GM12873 (cell line): ENCODE results near the gene LTB4R.
A peak's percentile ranks its signal among the peaks of the same experiment; 100 is the strongest.

Experiments
- TF ChIP-seq, protein P1 (sequence below): IDR thresholded peaks from 2 replicates; pipeline ENCODE4 v1.5.1; 2012; ENCODE audit warnings: low read depth, mild to moderate bottlenecking, moderate library complexity, low read length, control low read depth; ENCODE audit not compliant: insufficient read depth; ENCODE audit errors: missing control alignments

LTB4R gene

DNA sequence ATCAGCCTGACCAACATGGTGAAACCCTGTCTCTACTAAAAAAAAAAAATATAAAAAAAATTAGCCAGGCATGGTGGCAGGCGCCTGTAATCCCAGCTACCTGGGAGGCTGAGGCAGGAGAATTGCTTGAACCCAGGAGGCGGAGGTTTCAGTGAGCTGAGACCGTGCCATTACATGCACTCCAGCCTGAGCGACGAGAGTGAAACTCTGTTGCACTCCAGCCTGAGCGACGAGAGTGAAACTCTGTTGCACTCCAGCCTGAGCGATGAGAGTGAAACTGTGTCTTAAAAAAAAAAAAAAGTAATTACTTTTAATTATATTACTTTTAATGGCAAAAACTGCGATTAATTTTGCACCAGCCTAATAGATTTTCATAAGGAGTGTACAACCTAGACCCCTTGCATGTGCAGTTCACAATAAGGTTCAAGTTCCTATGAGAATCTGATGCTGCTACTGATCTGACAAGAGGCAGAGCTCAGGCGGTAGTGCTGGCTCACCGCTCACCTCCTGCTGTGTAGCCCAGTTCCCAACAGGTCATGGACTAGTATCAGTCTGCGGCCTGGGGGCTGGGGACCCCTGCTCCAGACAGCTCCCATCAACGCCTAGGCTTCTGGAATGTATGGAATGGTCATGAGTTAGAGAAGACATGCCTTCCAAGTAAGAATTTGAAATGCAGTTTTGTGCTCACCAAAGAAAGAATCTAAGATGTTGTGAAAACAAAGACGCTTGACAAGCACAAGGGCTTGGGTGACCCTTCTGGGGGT, 10.1 kb downstream of the LTB4R start:
- TF ChIP-seq, protein P1, sequence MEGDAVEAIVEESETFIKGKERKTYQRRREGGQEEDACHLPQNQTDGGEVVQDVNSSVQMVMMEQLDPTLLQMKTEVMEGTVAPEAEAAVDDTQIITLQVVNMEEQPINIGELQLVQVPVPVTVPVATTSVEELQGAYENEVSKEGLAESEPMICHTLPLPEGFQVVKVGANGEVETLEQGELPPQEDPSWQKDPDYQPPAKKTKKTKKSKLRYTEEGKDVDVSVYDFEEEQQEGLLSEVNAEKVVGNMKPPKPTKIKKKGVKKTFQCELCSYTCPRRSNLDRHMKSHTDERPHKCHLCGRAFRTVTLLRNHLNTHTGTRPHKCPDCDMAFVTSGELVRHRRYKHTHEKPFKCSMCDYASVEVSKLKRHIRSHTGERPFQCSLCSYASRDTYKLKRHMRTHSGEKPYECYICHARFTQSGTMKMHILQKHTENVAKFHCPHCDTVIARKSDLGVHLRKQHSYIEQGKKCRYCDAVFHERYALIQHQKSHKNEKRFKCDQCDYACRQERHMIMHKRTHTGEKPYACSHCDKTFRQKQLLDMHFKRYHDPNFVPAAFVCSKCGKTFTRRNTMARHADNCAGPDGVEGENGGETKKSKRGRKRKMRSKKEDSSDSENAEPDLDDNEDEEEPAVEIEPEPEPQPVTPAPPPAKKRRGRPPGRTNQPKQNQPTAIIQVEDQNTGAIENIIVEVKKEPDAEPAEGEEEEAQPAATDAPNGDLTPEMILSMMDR = no peak

DNA sequence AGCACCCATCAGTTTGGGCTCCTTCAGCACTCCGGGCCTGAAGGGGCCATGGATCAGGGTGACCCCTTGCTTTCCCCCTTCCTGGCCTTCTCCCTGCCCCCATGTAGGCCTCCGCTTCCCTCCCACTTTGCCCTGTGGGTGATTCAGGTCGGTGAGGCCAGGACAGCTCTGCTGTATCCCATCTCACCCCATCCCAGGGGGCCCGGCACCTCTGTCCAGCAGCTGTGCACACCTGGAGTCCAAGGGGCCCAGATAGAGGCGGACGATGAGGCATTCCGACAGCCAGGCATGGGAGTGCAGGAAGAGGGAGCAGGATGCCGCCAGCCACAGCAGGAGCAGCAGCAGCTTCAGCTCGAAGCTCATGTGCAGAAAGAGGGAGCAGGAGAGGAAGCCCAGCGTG, 11.4 kb downstream of the LTB4R start:
- TF ChIP-seq, protein P1 = no peak

DNA sequence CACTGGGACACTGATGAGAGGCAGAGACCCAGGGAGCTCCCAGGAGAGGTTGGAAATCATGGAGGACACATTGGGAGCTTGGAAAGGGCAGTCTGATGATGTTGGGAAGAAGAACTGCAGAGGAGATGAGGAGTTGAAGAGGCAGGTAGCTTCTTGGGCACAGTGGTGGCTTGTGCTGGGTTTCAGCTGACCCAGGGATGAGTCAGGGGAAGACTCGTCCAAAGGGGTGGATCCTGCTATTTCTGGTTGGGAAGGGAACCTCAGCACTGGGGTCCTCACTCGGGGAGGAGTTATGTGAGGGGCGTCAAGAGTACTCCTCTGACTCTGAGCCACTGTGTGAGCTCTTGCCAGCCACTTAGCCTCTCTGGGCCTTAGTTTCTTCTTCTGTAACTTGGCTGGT, 12.0 kb downstream of the LTB4R start:
- TF ChIP-seq, protein P1 = no peak

DNA sequence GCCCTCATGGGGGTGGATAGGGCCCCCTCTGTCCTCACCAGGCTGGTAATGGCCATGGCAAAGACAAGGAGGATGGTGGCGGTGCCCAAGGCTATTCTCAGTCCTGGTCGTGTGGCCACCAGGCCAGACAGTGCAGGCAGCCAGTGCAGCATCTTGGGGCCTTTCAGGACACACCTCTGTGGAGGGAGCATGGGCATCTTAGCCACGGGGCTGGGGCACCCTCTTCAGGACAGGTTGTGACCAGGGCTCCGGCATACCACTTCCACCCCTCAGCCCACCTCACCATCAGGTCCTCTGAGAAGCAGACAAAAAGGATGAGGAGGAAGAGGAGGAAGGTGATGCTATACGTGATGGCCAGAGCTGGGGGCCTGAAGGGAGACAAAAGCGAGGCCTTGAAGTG, 12.7 kb downstream of the LTB4R start:
- TF ChIP-seq, protein P1 = no peak

DNA sequence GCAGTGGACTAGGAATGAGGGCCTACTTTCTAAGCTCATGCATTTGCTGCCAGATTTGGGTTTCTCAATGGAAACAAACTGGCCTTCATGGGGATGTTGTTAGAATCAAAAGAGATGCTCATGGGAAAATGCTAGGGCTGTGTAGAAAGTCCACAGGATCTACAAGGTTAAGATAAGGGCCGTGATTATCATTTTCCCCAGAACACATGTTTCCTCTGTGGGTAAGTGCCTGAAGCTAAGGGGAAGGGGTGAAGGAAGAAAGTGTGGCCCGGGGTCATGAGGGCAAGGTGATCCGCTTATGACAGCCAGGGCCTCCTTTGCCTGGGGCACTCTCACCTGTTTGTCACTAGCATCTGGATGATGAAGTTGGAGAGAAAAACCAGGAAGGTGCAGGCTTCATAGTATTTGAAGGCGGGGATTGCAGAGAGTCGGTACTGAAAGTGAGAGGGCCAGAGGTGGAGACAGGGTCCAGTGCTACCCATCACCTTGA, 13.8 kb downstream of the LTB4R start:
- TF ChIP-seq, protein P1 = no peak

DNA sequence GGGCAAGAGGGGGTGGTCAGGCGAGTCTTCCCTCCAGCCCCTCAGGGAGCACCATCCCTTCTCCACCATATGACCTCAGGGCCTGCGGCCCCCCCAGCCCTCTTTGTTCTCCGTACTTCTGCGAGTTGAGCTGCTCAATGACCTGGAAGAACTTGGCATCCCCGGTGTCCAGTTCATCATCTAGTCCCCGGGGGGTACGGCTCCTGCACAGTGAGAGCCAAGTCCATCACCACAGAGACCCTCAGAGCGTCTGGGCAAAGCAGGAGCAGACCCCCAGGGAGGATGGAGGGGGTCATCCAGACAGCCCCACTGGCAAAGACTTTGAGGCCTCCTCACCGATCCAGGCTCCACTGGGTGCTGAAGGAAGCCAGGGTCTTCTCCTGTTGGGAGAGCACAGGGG, 14.7 kb downstream of the LTB4R start:
- TF ChIP-seq, protein P1 = no peak

DNA sequence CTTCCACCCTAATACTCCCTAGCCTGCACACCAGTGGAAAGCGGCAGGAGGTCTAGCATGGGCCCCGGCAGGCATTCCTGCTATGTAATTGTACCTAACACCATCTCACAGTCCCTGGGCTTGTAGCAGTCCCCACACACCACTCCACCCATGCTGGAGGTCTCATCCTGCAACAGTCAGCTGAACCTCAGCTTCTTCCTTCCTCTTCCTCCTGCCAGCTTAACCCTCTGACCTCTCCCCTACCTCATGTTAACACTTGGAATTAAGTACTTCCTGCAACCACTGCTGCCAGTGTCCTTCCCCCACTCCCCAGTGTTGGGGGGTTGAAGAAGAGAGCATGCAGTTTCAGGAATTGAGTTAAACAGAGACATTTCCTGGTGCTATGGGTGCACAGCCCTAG, 16.0 kb downstream of the LTB4R start:
- TF ChIP-seq, protein P1 = no peak

DNA sequence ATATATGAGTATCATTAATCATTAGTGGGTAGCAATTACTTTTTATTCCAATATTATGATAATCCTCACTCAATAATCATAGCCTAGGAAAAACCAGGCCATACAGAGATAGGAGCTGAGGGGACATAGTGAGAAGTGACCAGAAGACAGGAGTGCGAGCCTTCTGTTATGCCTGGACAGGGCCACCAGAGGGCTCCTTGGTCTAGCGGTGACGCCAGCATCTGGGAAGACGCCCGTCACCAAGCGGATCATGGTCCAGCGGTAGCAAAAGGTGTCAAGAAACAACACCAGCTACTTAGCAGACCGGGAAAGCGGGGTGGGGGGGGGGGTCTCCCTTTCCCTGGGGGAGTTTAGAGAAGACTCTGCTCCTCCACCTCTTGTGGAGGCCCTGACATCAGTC, 16.6 kb downstream of the LTB4R start:
- TF ChIP-seq, protein P1 = peak; percentile 45
